OCI-M2 (cell line): ENCODE results near the gene TECPR1.

Source experiments
- DNase-seq: peaks from one replicate; lab custom pipeline; 2025; ENCODE audit not compliant: unreplicated experiment; lab: John Stamatoyannopoulos, UW

The TECPR1 gene

GRCh38 chr7:98248156-98248555, 3.9 kb downstream of the TECPR1 start:
- no peak for DNase-seq

- no peak for DNase-seq
Measured at GRCh38 chr7:98244871-98245270, 7.2 kb downstream of the TECPR1 start.

- DNase-seq: no peak
Measured at GRCh38 chr7:98242934-98243333, 9.1 kb downstream of the TECPR1 start.

GRCh38 chr7:98242342-98242741, 9.7 kb downstream of the TECPR1 start:
- no peak for DNase-seq

- no peak for DNase-seq
Measured at GRCh38 chr7:98241674-98242241, 10.3 kb downstream of the TECPR1 start.

- DNase-seq: no peak
Measured at GRCh38 chr7:98240961-98241673, 10.9 kb downstream of the TECPR1 start.

- no peak for DNase-seq
Measured at GRCh38 chr7:98238976-98239375, 13.1 kb downstream of the TECPR1 start.

GRCh38 chr7:98238076-98238475, 14.0 kb downstream of the TECPR1 start:
- no peak for DNase-seq

- no peak for DNase-seq
Measured at GRCh38 chr7:98236355-98237185, 15.5 kb downstream of the TECPR1 start.

GRCh38 chr7:98235901-98236300, 16.1 kb downstream of the TECPR1 start:
- DNase-seq: no peak

- no peak for DNase-seq
Measured at GRCh38 chr7:98234429-98235147, 17.4 kb downstream of the TECPR1 start.

- DNase-seq: no peak
Measured at GRCh38 chr7:98233219-98234070, 18.6 kb downstream of the TECPR1 start.

GRCh38 chr7:98232799-98233198, 19.2 kb downstream of the TECPR1 start:
- no peak for DNase-seq

- DNase-seq: no peak
Measured at GRCh38 chr7:98232263-98232585, 19.8 kb downstream of the TECPR1 start.

- no peak for DNase-seq
Measured at GRCh38 chr7:98231493-98232262, 20.4 kb downstream of the TECPR1 start.

- DNase-seq: no peak
Measured at GRCh38 chr7:98230746-98231471, 21.1 kb downstream of the TECPR1 start.

GRCh38 chr7:98229991-98230745, 21.9 kb downstream of the TECPR1 start:
- DNase-seq: no peak

- DNase-seq: no peak
Measured at GRCh38 chr7:98229441-98229840, 22.6 kb downstream of the TECPR1 start.

- DNase-seq: no peak
Measured at GRCh38 chr7:98228801-98229200, 23.2 kb downstream of the TECPR1 start.
